Measurements from ENCODE around the gene CALN1. TPM values are rescaled to one million over a fixed set of nuclear protein-coding genes. Genes with fewer than 3 reads are reported as not detected.

CALN1 gene
- total and polyA plus RNA-seq, 9 of the 15 experiments (the other 6 are each of a cell fraction or from before 2014, with no cell fraction given) = 1.4 to 7.5 (median 3.3) TPM

DNA sequence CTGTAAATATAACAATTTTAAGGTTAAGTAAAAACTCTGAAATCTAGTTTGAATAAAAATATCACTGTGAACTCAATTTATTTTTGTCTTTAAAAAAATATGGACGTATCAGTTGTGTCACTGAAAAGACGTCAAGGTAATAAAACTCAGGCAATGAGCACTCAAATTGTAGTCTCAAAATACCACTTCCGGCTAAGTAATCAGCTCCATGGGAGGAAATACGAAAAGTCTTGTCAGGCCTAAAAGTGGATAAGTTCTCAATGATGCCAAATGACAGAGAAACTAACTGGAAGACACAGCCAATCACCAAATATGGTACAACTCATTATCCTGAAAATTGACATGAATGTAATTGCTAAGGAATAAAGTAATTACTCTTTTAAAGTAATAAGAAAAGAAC, 719 bp downstream of the CALN1 start:
- H3K9me1 ChIP-seq (ENCODE audit: control insufficient read depth, insufficient read depth, low read length) = no peaks in the 10 kb centered on the region
- WGBS (ENCODE audit: insufficient coverage, low coverage, missing lambda C conversion rate) = 2% methylated on average over 4 of the region's 4 CpGs
- peaks cover 0 to 11% of the 10 kb centered on the region in 2 experiments; a peak in 1 of 5 replicates for H3K27me3 ChIP-seq (ENCODE audit: control insufficient read depth in 2 of 2, insufficient read depth in 2 of 2, low read length in 2 of 2)
- ChIA-PET CTCF (ENCODE audit: low intra/inter-chr PET ratio) (no interaction called here), POLR2A (interaction anchor here (1.2 kb wide), 1 partner anchor 16 kb away, joined by 3 read pairs; no protein-coding TSS in a partner anchor)
- no TSS peak for BruUV-seq (replicated peaks)
- peak overlapping the region; percentile 67; the same call in 1 of the 3 replicates for H3K27ac ChIP-seq (ENCODE audit: extremely low read depth, low read depth, low read length)
- H4K20me1 ChIP-seq (replicated peaks; ENCODE audit: control insufficient read depth, insufficient read depth, low read length) = no peaks in the 10 kb centered on the region
- H2AFZ ChIP-seq (ENCODE audit: low read depth, low read length) = no peak overlapping the region
- peak overlapping the region; percentile 39; the same call in 1 of the 2 replicates for H3K4me2 ChIP-seq (ENCODE audit: insufficient read depth, low read length)
- intact Hi-C loops (cut with micrococcal nuclease) (no loop called here), in situ Hi-C loops (cut with MboI) (no loop called here)
- H3K4me3 ChIP-seq = peak overlapping the region; percentile 46
- no peaks in the 10 kb centered on the region; the same call in 1 of the 2 replicates for H3K9me3 ChIP-seq (replicated peaks; ENCODE audit: control insufficient read depth, insufficient read depth, low read depth, low read length)
- H3K9ac ChIP-seq (ENCODE audit: insufficient read depth in 1 of 2, low read depth in 2 of 2, low read length in 2 of 2) = peak overlapping the region in 1 of 2 experiments; percentile 61; a peak in 2 of 4 replicates
- FAIRE-seq (no peak), ATAC-seq (peak; percentile 22; the same call in 1 of the 3 replicates), DNase-seq (ENCODE audit: extremely low read depth in 1 of 4, low spot score in 3 of 4) (peak in 1 of 4 experiments; percentile 25)
- H3K79me2 ChIP-seq (ENCODE audit: control insufficient read depth, insufficient read depth, low read length) = peaks cover 11% of the 10 kb centered on the region; the same call in 2 of the 3 replicates
- 0 out of 2 replicates have a peak, but pooled peaks have one; percentile 23 for TF ChIP-seq CREM (IDR thresholded peaks at IDR 0.05; ENCODE audit: low read depth)
- TF ChIP-seq, protein P1, sequence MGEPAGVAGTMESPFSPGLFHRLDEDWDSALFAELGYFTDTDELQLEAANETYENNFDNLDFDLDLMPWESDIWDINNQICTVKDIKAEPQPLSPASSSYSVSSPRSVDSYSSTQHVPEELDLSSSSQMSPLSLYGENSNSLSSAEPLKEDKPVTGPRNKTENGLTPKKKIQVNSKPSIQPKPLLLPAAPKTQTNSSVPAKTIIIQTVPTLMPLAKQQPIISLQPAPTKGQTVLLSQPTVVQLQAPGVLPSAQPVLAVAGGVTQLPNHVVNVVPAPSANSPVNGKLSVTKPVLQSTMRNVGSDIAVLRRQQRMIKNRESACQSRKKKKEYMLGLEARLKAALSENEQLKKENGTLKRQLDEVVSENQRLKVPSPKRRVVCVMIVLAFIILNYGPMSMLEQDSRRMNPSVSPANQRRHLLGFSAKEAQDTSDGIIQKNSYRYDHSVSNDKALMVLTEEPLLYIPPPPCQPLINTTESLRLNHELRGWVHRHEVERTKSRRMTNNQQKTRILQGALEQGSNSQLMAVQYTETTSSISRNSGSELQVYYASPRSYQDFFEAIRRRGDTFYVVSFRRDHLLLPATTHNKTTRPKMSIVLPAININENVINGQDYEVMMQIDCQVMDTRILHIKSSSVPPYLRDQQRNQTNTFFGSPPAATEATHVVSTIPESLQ (CRISPR knock-in tag; IDR thresholded peaks at IDR 0.05) = no peak
- TF ChIP-seq CREB1 (IDR thresholded peaks at IDR 0.05) = no peak
- TF ChIP-seq CREB1 (CRISPR knock-in tag; IDR thresholded peaks at IDR 0.05) = no peak
- no peak for TF ChIP-seq PPARD (CRISPR knock-in tag; IDR thresholded peaks at IDR 0.05)
- TF ChIP-seq GABPA (tag; conservative IDR thresholded peaks at IDR 0.05; ENCODE audit: low read depth) = peak; percentile 74
- peak; percentile 38; the same call in 1 of the 2 replicates for TF ChIP-seq ETV1 (tag; conservative IDR thresholded peaks at IDR 0.05; ENCODE audit: low read depth)
- no peaks in the 10 kb centered on the region for H3K4me1 ChIP-seq (replicated peaks in 1 of 2; ENCODE audit: control insufficient read depth in 2 of 2, insufficient read depth in 2 of 2, low read length in 2 of 2)
- no peaks in the 10 kb centered on the region; the same call in 2 of the 3 replicates for H3K36me3 ChIP-seq (ENCODE audit: control insufficient read depth, insufficient read depth, low read length)
